Ovary (tissue), 3 donors: ENCODE data around the gene DLG1.

Experiments used
- CTCF ChIP-seq, 3 donors: fragments of 450-650 bp in 2 of 3; fragments of 200-600 bp in 1 of 3; IDR thresholded peaks; one replicate each; pipeline versions ENCODE4 v1.5.1 to v1.8.0; 2016 to 2022; ENCODE audit warnings: antibody characterized with exemption in 3 of 3, mild to moderate bottlenecking in 1 of 3
- EP300 ChIP-seq: sonication (generic); formaldehyde crosslinking; IDR thresholded peaks from one replicate; pipeline ENCODE4 v1.6.1; 2017; ENCODE audit warnings: antibody characterized with exemption
- donor health status: DM: no; HTN: no; CAD: no.

- TF ChIP-seq CTCF (IDR thresholded peaks at IDR 0.05) (peak in 2 of 3 donors; percentile 59 to 72), EP300 (no peak)
Observed at GRCh38 chr3:197186887-197187588, 111.4 kb downstream of the DLG1 start.
